Keratinocyte (primary cell): ENCODE data around the gene PAN3.

ENCODE experiments used
- CTCF ChIP-seq, 3 experiments: IDR thresholded peaks in 1 of 3; conservative IDR thresholded peaks in 1 of 3; optimal IDR thresholded peaks in 1 of 3; 2 replicates in 2 of 3; 3 replicates in 1 of 3; pipeline versions ENCODE3 to v1.5.1; 2011; ENCODE audit warnings: low read length in 3 of 3, mild to moderate bottlenecking in 3 of 3, moderate library complexity in 2 of 3, control low read depth in 1 of 3, inconsistent platforms in 1 of 3; ENCODE audit not compliant: insufficient read depth in 2 of 3; ENCODE audit errors: extremely low read depth in 1 of 3
- EZH2 ChIP-seq: IDR thresholded peaks from one replicate; pipeline ENCODE4 v1.6.1; 2012; ENCODE audit warnings: inconsistent platforms, mild to moderate bottlenecking, low read length, moderate library complexity

GRCh38 chr13:28220166-28220565 is 81.8 kb downstream of the PAN3 start:
- TF ChIP-seq CTCF (optimal IDR thresholded peaks at IDR 0.05 in 1 of 3, IDR thresholded peaks at IDR 0.05 in 1 of 3, conservative IDR thresholded peaks at IDR 0.05 in 1 of 3; ENCODE audit: extremely low read depth in 1 of 3, insufficient read depth in 2 of 3, low read length in 3 of 3) (no peak), EZH2 (no peak)
